K562 (cell line): ENCODE measurements around the gene USP24. TPM values are rescaled to one million over a fixed set of nuclear protein-coding genes. Genes with fewer than 3 reads are reported as not detected.

ENCODE experiments used
- ETS1 ChIP-seq: conservative IDR thresholded peaks from 2 replicates; pipeline ENCODE4 v1.6.1; 2011; ENCODE audit warnings: low read depth, mild to moderate bottlenecking, low read length; ENCODE audit not compliant: control insufficient read depth
- HINFP ChIP-seq: fragments of 450-650 bp; conservative IDR thresholded peaks from 2 replicates; pipeline ENCODE4 v1.6.1; 2016; ENCODE audit warnings: missing genetic modification characterization, low read depth, mild to moderate bottlenecking, control low read depth, missing compliant biosample characterization
- MEF2D ChIP-seq: conservative IDR thresholded peaks from 2 replicates; pipeline ENCODE4 v1.6.1; 2016; ENCODE audit warnings: low read depth, missing genetic modification characterization, missing compliant biosample characterization
- SRF ChIP-seq, 2 experiments: fragments of 250-450, 450-650 bp in 1 of 2; sonication (Bioruptor Pico) in 1 of 2; sonication (generic) in 1 of 2; formaldehyde crosslinking; IDR thresholded peaks; 2 replicates each; pipeline versions ENCODE4 v1.5.0 to v1.5.1; 2020 to 2022; ENCODE audit warnings: mild to moderate bottlenecking in 1 of 2, missing genetic modification reagents in 1 of 2
- ZNF518B ChIP-seq: fragments of 250-450 bp; sonication (Bioruptor Pico); IDR thresholded peaks from 2 replicates; pipeline ENCODE4 v1.5.0; 2021; ENCODE audit warnings: mild to moderate bottlenecking, moderate library complexity
- polyA plus RNA-seq, 8 experiments: library from polyadenylated mRNA; depleted of rRNA in 4 of 8; stranded (reverse) in 5 of 8; unstranded in 3 of 8; fragments of >200 nt; fragmentation: Nextera tagmentation in 2 of 8; fragmentation: Illumina TruSeq in 1 of 8; extraction: Ambion mirVana in 2 of 8; extraction: Trizol in 1 of 8; gene quantifications; 2 replicates each; pipeline versions ENCODE4 v1.2.1 to v1.2.3, GENCODE V29; 2011 to 2014; ENCODE audit warnings: inconsistent platforms in 1 of 8, missing spikeins in 1 of 8
- total RNA-seq, 7 experiments: library from RNA; depleted of rRNA in 6 of 7; stranded (reverse); fragments of >200 nt in 6 of 7; fragmentation: Illumina TruSeq in 2 of 7; extraction: Trizol in 2 of 7; gene quantifications; 2 replicates each; pipeline versions ENCODE4 v1.2.1 to v1.2.3, GENCODE V29; 2011 to 2021; ENCODE audit warnings: low replicate concordance in 1 of 7

USP24 gene
- total and polyA plus RNA-seq, 9 of the 15 experiments (the other 6 are each of a cell fraction or from before 2014, with no cell fraction given): 7.7 to 62.6 (median 36.8) TPM

GRCh38 chr1:55232448-55233144 lies 17.4 kb upstream of the USP24 start (continued):
- no peak for TF ChIP-seq MEF2D (tag)
- TF ChIP-seq ZNF518B (CRISPR knock-in tag): no peak
- TF ChIP-seq ETS1: no peak
- TF ChIP-seq SRF (CRISPR knock-in tag; IDR thresholded peaks at IDR 0.05): peak in 1 of 2 experiments; percentile 59; a peak in 1 of 4 replicates
- no peak for TF ChIP-seq HINFP (tag)
